Fibroblast of lung (primary cell): Measurements from ENCODE around the gene COG5.

Experiments used
- EZH2 ChIP-seq: IDR thresholded peaks from 2 replicates; pipeline ENCODE4 v1.5.1; 2012; ENCODE audit warnings: low read length, control low read depth, mild to moderate bottlenecking; ENCODE audit errors: missing control alignments
- TF ChIP-seq, protein P1 (sequence below), 2 donors: IDR thresholded peaks in 1 of 2; conservative IDR thresholded peaks in 1 of 2; 1 replicate in 1 of 2; 2 replicates in 1 of 2; pipeline ENCODE4 v1.5.1; 2011 to 2012; ENCODE audit warnings: low read length in 2 of 2, control low read depth in 1 of 2, inconsistent platforms in 1 of 2, low read depth in 1 of 2, mild to moderate bottlenecking in 1 of 2

DNA sequence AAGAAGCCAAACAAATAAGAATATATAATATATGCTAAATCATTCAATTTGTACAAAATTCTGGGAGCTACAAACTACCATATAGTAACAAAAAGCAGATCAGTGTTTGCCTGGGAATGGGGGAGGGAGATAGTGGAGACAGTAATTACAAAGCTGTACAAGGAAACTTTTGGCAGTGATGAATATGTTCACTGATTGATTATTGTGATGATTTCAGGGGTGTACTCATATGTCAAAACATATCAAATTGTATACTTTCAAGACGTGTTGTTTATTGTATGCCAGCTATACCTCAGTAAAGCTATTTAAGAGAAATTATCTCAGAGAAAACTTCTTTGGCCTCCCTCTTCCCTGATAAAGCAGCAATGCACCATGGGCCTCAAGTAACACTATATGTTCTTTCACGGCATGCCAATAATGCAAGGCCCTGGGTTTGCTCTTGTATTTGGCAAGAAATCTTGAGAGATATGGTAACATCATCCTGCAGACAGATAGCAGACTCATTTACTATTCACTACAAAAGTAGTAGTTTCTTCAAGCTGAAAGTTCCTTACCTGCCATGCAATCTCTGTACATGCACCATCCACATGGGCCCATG lies 261.4 kb downstream of the COG5 start:
- TF ChIP-seq, protein P1, sequence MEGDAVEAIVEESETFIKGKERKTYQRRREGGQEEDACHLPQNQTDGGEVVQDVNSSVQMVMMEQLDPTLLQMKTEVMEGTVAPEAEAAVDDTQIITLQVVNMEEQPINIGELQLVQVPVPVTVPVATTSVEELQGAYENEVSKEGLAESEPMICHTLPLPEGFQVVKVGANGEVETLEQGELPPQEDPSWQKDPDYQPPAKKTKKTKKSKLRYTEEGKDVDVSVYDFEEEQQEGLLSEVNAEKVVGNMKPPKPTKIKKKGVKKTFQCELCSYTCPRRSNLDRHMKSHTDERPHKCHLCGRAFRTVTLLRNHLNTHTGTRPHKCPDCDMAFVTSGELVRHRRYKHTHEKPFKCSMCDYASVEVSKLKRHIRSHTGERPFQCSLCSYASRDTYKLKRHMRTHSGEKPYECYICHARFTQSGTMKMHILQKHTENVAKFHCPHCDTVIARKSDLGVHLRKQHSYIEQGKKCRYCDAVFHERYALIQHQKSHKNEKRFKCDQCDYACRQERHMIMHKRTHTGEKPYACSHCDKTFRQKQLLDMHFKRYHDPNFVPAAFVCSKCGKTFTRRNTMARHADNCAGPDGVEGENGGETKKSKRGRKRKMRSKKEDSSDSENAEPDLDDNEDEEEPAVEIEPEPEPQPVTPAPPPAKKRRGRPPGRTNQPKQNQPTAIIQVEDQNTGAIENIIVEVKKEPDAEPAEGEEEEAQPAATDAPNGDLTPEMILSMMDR (conservative IDR thresholded peaks at IDR 0.05 in 1 of 2, IDR thresholded peaks at IDR 0.05 in 1 of 2; ENCODE audit: low read depth in 1 of 2, low read length in 2 of 2) = no peak
- TF ChIP-seq EZH2 = no peak
